OCI-LY3 (cell line): ENCODE results near the gene IL23A.
"Not testable (repeated sequence)": the region's sequence is repeated elsewhere in the genome, so short reads cannot be mapped to it uniquely, and the experiment has no call there.

Experiments
- H2AFZ ChIP-seq: fragments of 200-600, 300-600 bp; shearing (Covaris generic); 2 replicates; pipeline ENCODE4 v1.6.0; 2014; ENCODE audit warnings: antibody characterized with exemption, low read depth, low read length
- H3K27ac ChIP-seq: fragments of 200-600, 300-600 bp; sonication (generic); 2 replicates; pipeline ENCODE4 v1.5.1; 2014; ENCODE audit warnings: mild to moderate bottlenecking, low read length, moderate library complexity, mixed read lengths
- H3K27me3 ChIP-seq: fragments of 200-600, 300-600 bp; sonication (generic); 2 replicates; pipeline ENCODE4 v1.6.1; 2014; ENCODE audit warnings: low read depth, low read length, mixed read lengths
- H3K36me3 ChIP-seq: fragments of 200-600, 300-600 bp; sonication (generic); replicated peaks from 2 replicates; pipeline ENCODE3; 2014; ENCODE audit warnings: low read depth, low read length, mixed read lengths
- H3K4me1 ChIP-seq: fragments of 300-600, 200-600 bp; sonication (generic); 2 replicates; pipeline ENCODE4 v1.6.1; 2014; ENCODE audit warnings: low read length, mixed read lengths
- H3K4me2 ChIP-seq: fragments of 200-600, 300-600 bp; sonication (generic); 2 replicates; pipeline ENCODE4 v1.6.1; 2014; ENCODE audit warnings: low read length, mixed read lengths
- H3K4me3 ChIP-seq: fragments of 300-600, 200-600 bp; sonication (generic); 2 replicates; pipeline ENCODE4 v1.5.1; 2014; ENCODE audit warnings: antibody characterized with exemption, mild to moderate bottlenecking, low read length, moderate library complexity
- H3K79me2 ChIP-seq: fragments of 300-600, 200-600 bp; shearing (Covaris generic); 2 replicates; pipeline ENCODE4 v1.6.1; 2014; ENCODE audit warnings: mild to moderate bottlenecking, low read length, mixed read lengths
- H3K9ac ChIP-seq: fragments of 300-600, 200-600 bp; shearing (Covaris generic); 2 replicates; pipeline ENCODE4 v1.6.0; 2014; ENCODE audit warnings: mild to moderate bottlenecking, low read length, moderate library complexity
- H3K9me3 ChIP-seq: fragments of 200-600, 300-600 bp; shearing (Covaris generic); 2 replicates; pipeline ENCODE4 v1.6.1; 2014; ENCODE audit warnings: low read length, mixed read lengths; ENCODE audit not compliant: insufficient read depth
- H4K20me1 ChIP-seq: fragments of 200-600, 300-600 bp; sonication (generic); 2 replicates; pipeline ENCODE4 v1.6.1; 2016; ENCODE audit warnings: low read length, mixed read lengths; ENCODE audit not compliant: insufficient read depth
- EZH2phosphoT487 ChIP-seq: fragments of 200-600 bp; shearing (Covaris generic); IDR thresholded peaks from 2 replicates; pipeline ENCODE4 v1.6.1; 2018; ENCODE audit warnings: antibody characterized with exemption, mixed run types, low read depth
- TF ChIP-seq, protein P1 (sequence below): fragments of 200-600, 300-600 bp; sonication (generic); IDR thresholded peaks from 2 replicates; pipeline ENCODE4 v1.5.1; 2014; ENCODE audit warnings: antibody characterized with exemption, low read length, low read depth

Gene IL23A

DNA sequence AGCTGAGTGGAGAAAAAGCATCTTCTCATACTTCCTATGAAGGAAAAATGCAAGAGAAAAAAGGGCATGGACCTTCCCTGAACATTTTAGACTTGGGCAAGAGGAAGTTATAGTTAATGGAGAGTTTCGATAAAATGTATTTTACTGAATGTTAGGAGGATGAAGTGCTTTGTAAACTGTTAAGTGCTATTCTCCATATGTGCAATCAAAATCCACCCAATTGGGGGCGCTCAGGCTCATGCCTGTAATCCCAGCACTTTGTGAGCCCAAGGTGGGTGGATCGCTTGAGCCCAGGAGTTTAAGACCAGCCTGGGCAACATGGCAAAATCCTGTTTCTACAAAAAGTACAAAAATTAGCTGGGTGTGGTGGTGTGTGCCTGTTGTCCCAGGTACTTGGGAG lies 21.0 kb upstream of the IL23A start:
- peaks cover 18% of the 10 kb centered on the region for H3K79me2 ChIP-seq

DNA sequence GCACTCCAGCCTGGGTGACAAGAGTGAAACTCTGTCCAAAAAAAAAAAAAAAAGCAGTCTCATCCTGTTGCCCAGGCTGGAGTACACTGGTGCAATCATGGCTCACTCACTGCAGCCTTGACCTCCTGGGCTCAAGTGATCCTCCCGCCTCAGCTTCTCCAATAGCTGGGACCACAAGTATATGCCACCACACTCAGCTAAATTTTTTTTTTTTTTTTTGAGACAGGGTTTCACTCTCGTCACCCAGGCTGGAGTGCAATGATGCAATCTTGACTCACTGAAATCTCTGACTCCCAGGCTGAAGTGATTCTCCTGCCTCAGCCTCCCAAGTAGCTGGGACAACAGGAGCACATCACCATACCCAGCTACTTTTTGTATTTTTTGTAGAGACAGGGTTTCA lies 17.7 kb upstream of the IL23A start:
- H3K27ac ChIP-seq = no peak overlapping the region
- no peaks in the 10 kb centered on the region for H3K27me3 ChIP-seq
- no peak overlapping the region for H3K4me3 ChIP-seq
- peaks cover 34% of the 10 kb centered on the region for H3K36me3 ChIP-seq
- no peaks in the 10 kb centered on the region for H4K20me1 ChIP-seq
- H3K79me2 ChIP-seq = no peaks in the 10 kb centered on the region
- H3K9ac ChIP-seq = no peak overlapping the region
- peaks cover 5% of the 10 kb centered on the region for H3K4me1 ChIP-seq
- no peaks in the 10 kb centered on the region for H3K9me3 ChIP-seq
- H2AFZ ChIP-seq = no peak overlapping the region
- TF ChIP-seq EZH2phosphoT487 = no peak
- TF ChIP-seq, protein P1, sequence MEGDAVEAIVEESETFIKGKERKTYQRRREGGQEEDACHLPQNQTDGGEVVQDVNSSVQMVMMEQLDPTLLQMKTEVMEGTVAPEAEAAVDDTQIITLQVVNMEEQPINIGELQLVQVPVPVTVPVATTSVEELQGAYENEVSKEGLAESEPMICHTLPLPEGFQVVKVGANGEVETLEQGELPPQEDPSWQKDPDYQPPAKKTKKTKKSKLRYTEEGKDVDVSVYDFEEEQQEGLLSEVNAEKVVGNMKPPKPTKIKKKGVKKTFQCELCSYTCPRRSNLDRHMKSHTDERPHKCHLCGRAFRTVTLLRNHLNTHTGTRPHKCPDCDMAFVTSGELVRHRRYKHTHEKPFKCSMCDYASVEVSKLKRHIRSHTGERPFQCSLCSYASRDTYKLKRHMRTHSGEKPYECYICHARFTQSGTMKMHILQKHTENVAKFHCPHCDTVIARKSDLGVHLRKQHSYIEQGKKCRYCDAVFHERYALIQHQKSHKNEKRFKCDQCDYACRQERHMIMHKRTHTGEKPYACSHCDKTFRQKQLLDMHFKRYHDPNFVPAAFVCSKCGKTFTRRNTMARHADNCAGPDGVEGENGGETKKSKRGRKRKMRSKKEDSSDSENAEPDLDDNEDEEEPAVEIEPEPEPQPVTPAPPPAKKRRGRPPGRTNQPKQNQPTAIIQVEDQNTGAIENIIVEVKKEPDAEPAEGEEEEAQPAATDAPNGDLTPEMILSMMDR = no peak
- no peak overlapping the region for H3K4me2 ChIP-seq

More for the DNA sequence above, 21.0 kb upstream of the IL23A start:
- Histone ChIP-seq H2AFZ (no peak overlapping the region), H3K36me3 (peaks cover 15% of the 10 kb centered on the region), H3K4me2 (no peak overlapping the region), H3K9ac (no peak overlapping the region), H3K4me3 (no peak overlapping the region), H3K27me3 (no peaks in the 10 kb centered on the region), H3K4me1 (peaks cover 11% of the 10 kb centered on the region), H3K27ac (no peak overlapping the region), H4K20me1 (no peaks in the 10 kb centered on the region), H3K9me3 (no peaks in the 10 kb centered on the region)
- TF ChIP-seq, protein P1 = peak; percentile 19; the same call in 1 of the 2 replicates
- no peak for TF ChIP-seq EZH2phosphoT487

- peaks cover 39% of the 10 kb centered on the region for H3K36me3 ChIP-seq
- H3K79me2 ChIP-seq, H3K4me1 ChIP-seq, H3K27me3 ChIP-seq, H3K4me2 ChIP-seq, H2AFZ ChIP-seq, H4K20me1 ChIP-seq, H3K9me3 ChIP-seq, H3K27ac ChIP-seq, H3K4me3 ChIP-seq, H3K9ac ChIP-seq: not testable (repeated sequence)
These were observed 17.1 kb upstream of the IL23A start for GRCh38 chr12:56321610-56322009.

DNA sequence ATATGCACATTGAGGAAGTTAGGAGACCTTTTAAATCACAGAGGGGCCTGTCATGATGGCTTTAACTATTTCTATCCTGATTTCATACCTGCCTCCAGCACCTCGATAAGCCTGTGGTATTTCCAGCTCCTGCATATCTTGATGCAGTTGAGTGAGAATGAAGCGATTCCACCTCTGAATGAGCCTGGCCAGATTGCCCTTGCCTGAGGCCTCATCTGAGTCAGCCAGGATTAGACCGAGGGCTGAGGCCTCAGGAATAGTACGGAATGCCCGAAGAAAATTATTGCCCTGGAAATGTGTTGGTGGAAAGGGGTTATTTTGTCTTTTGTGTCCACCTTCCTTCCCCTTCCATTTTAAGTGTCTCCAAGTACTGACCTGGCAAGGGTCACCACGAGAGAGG lies 14.5 kb upstream of the IL23A start:
- Histone ChIP-seq H3K27me3 (no peaks in the 10 kb centered on the region), H3K4me2 (no peak overlapping the region), H3K9me3 (no peaks in the 10 kb centered on the region), H2AFZ (no peak overlapping the region), H3K36me3 (peaks cover 49% of the 10 kb centered on the region), H4K20me1 (no peaks in the 10 kb centered on the region), H3K79me2 (no peaks in the 10 kb centered on the region), H3K4me3 (no peak overlapping the region), H3K4me1 (no peaks in the 10 kb centered on the region), H3K27ac (no peak overlapping the region), H3K9ac (no peak overlapping the region)
- TF ChIP-seq EZH2phosphoT487 = no peak
- TF ChIP-seq, protein P1 = no peak

DNA sequence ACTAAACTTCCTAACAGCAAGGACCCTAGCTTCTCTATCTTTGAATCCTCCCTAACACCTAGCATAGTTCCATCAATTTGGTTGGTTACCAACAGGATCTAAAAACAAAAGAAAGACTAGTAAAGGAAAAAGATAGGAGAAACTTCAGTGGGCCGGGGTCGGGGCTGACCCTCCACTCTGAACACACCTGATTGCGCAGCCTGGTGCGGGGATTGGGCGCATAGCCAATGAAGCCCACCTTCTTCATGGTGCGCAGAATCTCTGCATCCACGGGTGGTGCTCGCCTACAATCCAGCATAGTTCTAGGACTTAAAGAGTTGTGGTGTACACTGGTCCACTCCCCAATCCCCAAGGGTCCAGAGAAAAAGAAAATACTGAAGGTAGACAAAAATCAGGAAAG lies 12.6 kb upstream of the IL23A start:
- Histone ChIP-seq H3K36me3 (peaks cover 45% of the 10 kb centered on the region), H3K27ac (no peak overlapping the region), H3K9me3 (no peaks in the 10 kb centered on the region), H3K27me3 (no peaks in the 10 kb centered on the region), H3K9ac (no peak overlapping the region), H3K79me2 (no peaks in the 10 kb centered on the region), H3K4me1 (no peaks in the 10 kb centered on the region), H3K4me3 (no peak overlapping the region), H3K4me2 (no peak overlapping the region), H2AFZ (no peak overlapping the region), H4K20me1 (no peaks in the 10 kb centered on the region)
- TF ChIP-seq, protein P1 = no peak
- no peak for TF ChIP-seq EZH2phosphoT487
